EH (cell line): ENCODE data around the gene TENT5C.
A peak's percentile ranks its signal among the peaks of the same experiment; 100 is the strongest.

Experiments used
- DNase-seq: peaks from one replicate; pipeline ENCODE4 v3.0.0-alpha.2; 2015; ENCODE audit warnings: low read depth

The TENT5C gene

GRCh38 chr1:117636637-117637425, 31.0 kb downstream of the TENT5C start:
- no peak for DNase-seq

- DNase-seq = no peak
These were observed 32.3 kb downstream of the TENT5C start for GRCh38 chr1:117638141-117638540.

- DNase-seq = no peak
These were observed 32.9 kb downstream of the TENT5C start for GRCh38 chr1:117638759-117639158.

- DNase-seq = no peak
These were observed 33.9 kb downstream of the TENT5C start for GRCh38 chr1:117639741-117640140.

GRCh38 chr1:117641536-117641935, 35.7 kb downstream of the TENT5C start:
- DNase-seq = no peak

GRCh38 chr1:117642963-117643362, 37.1 kb downstream of the TENT5C start:
- no peak for DNase-seq

- no peak for DNase-seq
These were observed 37.8 kb downstream of the TENT5C start for GRCh38 chr1:117643601-117644000.

- DNase-seq = no peak
These were observed 39.0 kb downstream of the TENT5C start for GRCh38 chr1:117644696-117645311.

GRCh38 chr1:117645343-117645742, 39.5 kb downstream of the TENT5C start:
- no peak for DNase-seq

- peak; percentile 68 for DNase-seq
These were observed 40.4 kb downstream of the TENT5C start for GRCh38 chr1:117646007-117646811.

GRCh38 chr1:117646956-117647355, 41.1 kb downstream of the TENT5C start:
- no peak for DNase-seq

- no peak for DNase-seq
These were observed 42.2 kb downstream of the TENT5C start for GRCh38 chr1:117648015-117648414.

GRCh38 chr1:117650840-117651568, 45.2 kb downstream of the TENT5C start:
- no peak for DNase-seq

GRCh38 chr1:117651616-117652015, 45.8 kb downstream of the TENT5C start:
- no peak for DNase-seq

- no peak for DNase-seq
These were observed 46.6 kb downstream of the TENT5C start for GRCh38 chr1:117652421-117652820.

- no peak for DNase-seq
These were observed 47.3 kb downstream of the TENT5C start for GRCh38 chr1:117653195-117653594.

GRCh38 chr1:117653732-117654492, 48.1 kb downstream of the TENT5C start:
- no peak for DNase-seq

- DNase-seq = peak; percentile 22
These were observed 48.8 kb downstream of the TENT5C start for GRCh38 chr1:117654493-117655219.

GRCh38 chr1:117655220-117655577, 49.4 kb downstream of the TENT5C start:
- DNase-seq = no peak

GRCh38 chr1:117656202-117656641, 50.4 kb downstream of the TENT5C start:
- no peak for DNase-seq

- peak; percentile 93 for DNase-seq
These were observed 51.2 kb downstream of the TENT5C start for GRCh38 chr1:117657031-117657430.
